HUES6 (cell line): Measurements from ENCODE around the gene SEC22A.

ENCODE experiments used
- H3K27ac ChIP-seq: 2 replicates; pipeline ENCODE4 v1.7.0; 2013; ENCODE audit warnings: low read depth, mild to moderate bottlenecking, low read length, inconsistent platforms
- H3K27me3 ChIP-seq: 2 replicates; pipeline ENCODE4 v1.6.1; 2013; ENCODE audit warnings: low read length; ENCODE audit not compliant: control insufficient read depth, insufficient read depth
- H3K36me3 ChIP-seq: 2 replicates; pipeline ENCODE4 v1.6.1; 2013; ENCODE audit warnings: low read length; ENCODE audit not compliant: control insufficient read depth, insufficient read depth
- H3K4me1 ChIP-seq: 2 replicates; pipeline ENCODE4 v1.6.1; 2013; ENCODE audit warnings: low read length; ENCODE audit not compliant: control insufficient read depth, insufficient read depth
- H3K4me3 ChIP-seq: 2 replicates; pipeline ENCODE4 v1.5.1; 2013; ENCODE audit warnings: low read depth, low read length
- H3K9ac ChIP-seq: one replicate; pipeline ENCODE4 v1.6.1; 2013; ENCODE audit warnings: mild to moderate bottlenecking, low read length
- H3K9me3 ChIP-seq: 2 replicates; pipeline ENCODE4 v1.6.1; 2013; ENCODE audit warnings: low read depth, low read length; ENCODE audit not compliant: control insufficient read depth, insufficient read depth

Gene SEC22A

DNA sequence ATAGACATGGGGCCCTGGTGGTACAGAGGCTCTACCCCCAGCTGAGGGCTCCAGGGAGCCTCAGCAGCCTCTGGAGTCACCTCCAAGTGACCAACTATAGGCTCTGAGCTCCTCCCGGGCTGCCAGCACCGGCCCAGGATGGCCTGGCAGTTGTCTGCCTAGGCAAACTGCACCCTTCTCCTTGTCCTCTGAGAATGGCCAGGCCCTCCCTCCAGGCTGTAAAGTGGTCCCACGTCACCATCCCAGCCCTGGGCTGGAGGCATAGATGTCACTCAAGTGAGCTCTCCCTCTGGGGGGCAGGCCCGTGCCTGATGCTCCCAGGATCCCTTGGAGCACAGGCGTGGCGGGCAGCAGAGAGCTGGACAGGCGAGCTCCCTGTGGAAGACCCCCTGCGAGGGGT lies 120.1 kb downstream of the SEC22A start:
- peaks cover 32% of the 10 kb centered on the region for H3K4me1 ChIP-seq
- no peaks in the 10 kb centered on the region; the same call in 1 of the 2 replicates for H3K27me3 ChIP-seq
- H3K9ac ChIP-seq = no peak overlapping the region
- H3K36me3 ChIP-seq = no peaks in the 10 kb centered on the region
- no peaks in the 10 kb centered on the region for H3K9me3 ChIP-seq
- H3K4me3 ChIP-seq = no peak overlapping the region
- no peak overlapping the region for H3K27ac ChIP-seq

DNA sequence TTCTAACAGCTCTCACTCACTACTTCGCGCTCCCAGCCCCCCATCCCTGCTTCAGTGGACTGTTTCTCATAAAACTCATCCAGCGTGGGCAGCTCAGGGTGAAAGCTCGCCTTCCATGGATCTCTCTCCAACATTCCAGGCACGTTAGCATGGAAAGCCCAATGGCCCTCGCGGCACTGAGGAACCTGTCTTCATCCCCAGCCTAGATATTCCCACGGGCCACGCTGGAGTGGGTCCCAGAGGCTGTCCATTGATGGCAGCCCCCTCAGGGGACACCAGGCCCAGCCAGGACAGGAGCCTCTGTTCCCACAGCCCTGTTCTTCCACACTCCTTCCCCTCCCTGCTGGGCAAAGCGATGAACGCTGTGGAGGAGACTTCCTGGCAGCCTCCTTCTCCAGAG lies 121.1 kb downstream of the SEC22A start:
- H3K27ac ChIP-seq = no peak overlapping the region
- H3K9me3 ChIP-seq = no peaks in the 10 kb centered on the region
- H3K4me1 ChIP-seq = peaks cover 32% of the 10 kb centered on the region
- H3K9ac ChIP-seq = no peak overlapping the region
- no peaks in the 10 kb centered on the region; the same call in 1 of the 2 replicates for H3K27me3 ChIP-seq
- H3K4me3 ChIP-seq = no peak overlapping the region
- no peaks in the 10 kb centered on the region for H3K36me3 ChIP-seq
